ENCODE measurements around the gene GNAI2.

The GNAI2 gene

DNA sequence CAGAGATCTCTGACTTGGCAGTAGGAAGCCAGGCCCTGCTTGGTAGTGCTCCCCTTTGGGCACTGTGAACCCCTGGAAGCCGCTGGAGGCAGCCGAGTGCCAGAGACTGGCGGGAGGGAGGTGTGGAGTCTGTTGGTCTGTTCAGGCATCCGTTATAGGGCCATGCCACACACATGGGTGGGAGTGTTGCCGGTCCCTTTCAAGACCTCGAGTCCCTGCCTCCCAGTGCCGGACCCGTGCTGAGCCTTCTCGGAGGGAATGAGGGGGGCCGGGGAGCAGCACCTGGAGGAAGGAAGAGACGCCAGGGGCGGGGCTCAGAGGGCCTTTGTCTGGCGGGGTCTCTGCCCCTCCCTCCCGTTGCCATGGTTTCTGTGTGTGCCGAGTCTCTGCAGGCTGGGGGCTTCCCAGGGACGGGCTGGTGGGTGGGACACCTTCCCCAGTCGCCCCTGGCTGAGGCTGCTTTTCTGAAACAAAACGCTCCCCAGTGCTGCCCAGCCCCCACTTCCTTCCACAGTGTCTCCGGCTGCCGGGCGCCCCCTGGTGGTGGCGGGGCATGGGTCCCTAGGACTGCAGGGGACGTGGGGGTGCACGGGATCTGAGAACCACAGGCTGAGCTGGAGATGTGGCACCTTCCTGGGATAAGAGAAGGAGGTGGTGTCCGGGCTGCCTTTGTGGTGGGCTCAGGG lies 10.0 kb downstream of the GNAI2 start:
- H3K4me3 ChIP-seq (ENCODE audit: low read length), result peak overlapping the region; percentile 51
- TF ChIP-seq, protein P1, sequence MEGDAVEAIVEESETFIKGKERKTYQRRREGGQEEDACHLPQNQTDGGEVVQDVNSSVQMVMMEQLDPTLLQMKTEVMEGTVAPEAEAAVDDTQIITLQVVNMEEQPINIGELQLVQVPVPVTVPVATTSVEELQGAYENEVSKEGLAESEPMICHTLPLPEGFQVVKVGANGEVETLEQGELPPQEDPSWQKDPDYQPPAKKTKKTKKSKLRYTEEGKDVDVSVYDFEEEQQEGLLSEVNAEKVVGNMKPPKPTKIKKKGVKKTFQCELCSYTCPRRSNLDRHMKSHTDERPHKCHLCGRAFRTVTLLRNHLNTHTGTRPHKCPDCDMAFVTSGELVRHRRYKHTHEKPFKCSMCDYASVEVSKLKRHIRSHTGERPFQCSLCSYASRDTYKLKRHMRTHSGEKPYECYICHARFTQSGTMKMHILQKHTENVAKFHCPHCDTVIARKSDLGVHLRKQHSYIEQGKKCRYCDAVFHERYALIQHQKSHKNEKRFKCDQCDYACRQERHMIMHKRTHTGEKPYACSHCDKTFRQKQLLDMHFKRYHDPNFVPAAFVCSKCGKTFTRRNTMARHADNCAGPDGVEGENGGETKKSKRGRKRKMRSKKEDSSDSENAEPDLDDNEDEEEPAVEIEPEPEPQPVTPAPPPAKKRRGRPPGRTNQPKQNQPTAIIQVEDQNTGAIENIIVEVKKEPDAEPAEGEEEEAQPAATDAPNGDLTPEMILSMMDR (conservative IDR thresholded peaks at IDR 0.05; ENCODE audit: low read depth, low read length), result peak; percentile 96
- no peak for DNase-seq (ENCODE audit: low read depth)

DNA sequence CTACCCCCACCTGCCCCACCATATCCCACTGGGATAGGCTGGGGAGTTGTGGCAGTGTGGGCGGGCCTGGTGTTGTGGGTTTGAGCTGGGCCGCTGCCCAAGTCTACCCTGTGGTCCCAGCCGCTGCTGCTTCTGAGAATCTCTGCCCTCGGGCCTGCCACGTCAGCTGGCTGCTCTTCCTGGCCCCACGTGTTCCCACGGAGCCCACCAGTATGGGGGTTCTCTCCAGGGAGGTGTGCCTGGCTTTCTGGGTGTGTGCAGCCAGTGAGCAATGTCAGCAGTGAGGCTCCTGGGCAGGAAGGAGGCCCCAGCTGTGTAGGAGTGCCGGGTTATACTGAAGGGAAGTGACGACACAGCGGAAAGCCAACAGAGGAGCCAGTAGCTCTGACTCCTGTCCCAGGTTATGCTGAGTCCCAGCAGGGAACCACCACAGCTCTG lies 10.5 kb downstream of the GNAI2 start:
- TF ChIP-seq, protein P1 (conservative IDR thresholded peaks at IDR 0.05; ENCODE audit: low read depth, low read length), result no peak
- H3K4me3 ChIP-seq (ENCODE audit: low read length), result no peak overlapping the region
- no peak for DNase-seq (ENCODE audit: low read depth)

DNA sequence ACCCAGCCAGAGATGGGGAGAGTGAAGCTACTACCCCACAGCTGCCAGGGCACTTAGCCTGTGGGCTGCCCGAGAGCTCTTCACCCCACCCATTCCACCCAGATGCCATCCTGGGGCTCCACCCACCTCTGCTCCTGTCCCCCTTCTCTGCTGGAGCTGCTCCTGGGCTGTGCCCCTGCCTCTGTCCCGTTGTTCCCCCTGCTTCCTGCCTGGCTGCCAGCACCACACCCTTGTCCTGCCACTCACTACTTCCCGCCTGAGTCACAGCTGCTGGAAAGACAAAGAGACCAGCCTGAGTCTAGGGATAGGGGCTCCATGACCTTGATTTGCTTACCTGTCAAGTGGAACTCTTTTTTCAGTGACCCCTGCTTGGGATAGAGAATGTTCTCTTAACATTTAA lies 12.4 kb downstream of the GNAI2 start:
- TF ChIP-seq, protein P1 (conservative IDR thresholded peaks at IDR 0.05; ENCODE audit: low read depth, low read length), result no peak
- no peak for DNase-seq (ENCODE audit: low read depth)
- no peak overlapping the region for H3K4me3 ChIP-seq (ENCODE audit: low read length)

DNA sequence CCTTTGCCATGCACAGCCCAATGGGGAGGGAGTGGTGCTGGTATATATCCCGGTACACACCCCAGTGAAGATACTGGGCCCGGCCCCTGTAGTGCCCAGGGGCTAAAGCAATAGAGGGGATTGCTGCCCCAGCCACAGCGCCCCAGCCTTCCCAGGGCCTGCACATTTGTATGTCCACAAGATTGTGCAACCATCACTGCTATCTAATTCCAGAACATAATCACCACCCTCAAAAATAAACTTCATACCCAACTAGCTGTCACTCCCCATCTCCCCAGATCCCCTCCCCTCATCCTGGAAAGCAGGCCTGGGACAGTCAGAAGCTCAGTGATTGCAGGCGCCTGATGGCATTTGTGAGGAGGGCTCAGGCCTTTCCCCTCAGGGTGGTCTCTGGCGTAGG lies 13.5 kb downstream of the GNAI2 start:
- no peak for DNase-seq (ENCODE audit: low read depth)
- no peak overlapping the region for H3K4me3 ChIP-seq (ENCODE audit: low read length)
- TF ChIP-seq, protein P1 (conservative IDR thresholded peaks at IDR 0.05; ENCODE audit: low read depth, low read length), result no peak

DNA sequence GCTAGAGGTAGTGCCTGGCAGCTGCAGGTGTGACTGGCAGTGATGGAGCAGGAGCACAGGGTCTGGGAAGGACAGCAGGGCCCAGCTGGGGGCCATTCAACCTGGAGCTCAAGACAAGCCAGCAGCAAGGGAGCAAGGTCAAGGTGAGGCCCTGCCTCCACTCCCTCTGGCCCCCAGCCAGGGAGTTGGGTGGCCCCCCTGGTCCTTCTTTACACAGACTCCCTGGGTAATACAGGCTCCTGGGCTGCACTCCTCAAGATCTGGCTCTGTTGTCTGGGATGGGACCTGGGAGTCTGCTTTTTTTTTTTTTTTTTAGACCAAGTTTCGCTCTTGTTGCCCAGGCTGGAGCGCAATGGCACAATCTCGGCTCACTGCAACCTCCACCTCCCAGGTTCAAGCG lies 14.5 kb downstream of the GNAI2 start:
- no peak for DNase-seq (ENCODE audit: low read depth)
- TF ChIP-seq, protein P1 (conservative IDR thresholded peaks at IDR 0.05; ENCODE audit: low read depth, low read length), result no peak
- H3K4me3 ChIP-seq (ENCODE audit: low read length), result no peak overlapping the region

DNA sequence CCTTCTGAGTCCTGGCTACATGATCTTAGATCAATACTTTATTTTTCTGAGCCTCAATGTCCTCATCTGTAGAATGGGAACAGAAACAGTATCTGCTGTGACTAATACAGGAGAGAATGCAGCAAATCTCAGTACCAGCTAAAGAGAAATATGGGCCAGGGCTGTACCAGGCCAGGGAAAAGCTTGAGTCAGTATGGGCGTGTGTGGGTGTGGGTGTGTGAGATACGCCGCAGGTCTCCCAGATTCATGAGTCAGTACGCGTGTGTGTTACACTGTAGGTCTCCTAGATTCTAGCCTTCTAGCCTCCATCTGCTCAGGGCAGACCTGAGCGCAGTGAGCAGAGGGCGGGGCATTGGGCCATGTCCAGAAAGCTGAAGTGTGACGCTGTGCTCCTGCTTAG lies 15.2 kb downstream of the GNAI2 start:
- DNase-seq (ENCODE audit: low read depth), result peak; percentile 85

More for the DNA sequence above, 15.2 kb downstream of the GNAI2 start:
- TF ChIP-seq, protein P1 (conservative IDR thresholded peaks at IDR 0.05; ENCODE audit: low read depth, low read length), result no peak
- H3K4me3 ChIP-seq (ENCODE audit: low read length), result no peak overlapping the region
